Activated CD8-positive, alpha-beta memory T cell treated with anti-CD3 and anti-CD28 coated beads for 4 hours (primary cell): Measurements from ENCODE around the gene LHFPL2.
"Not testable (repeated sequence)": the region's sequence is repeated elsewhere in the genome, so short reads cannot be mapped to it uniquely, and the experiment has no call there.

Experiments
- DNase-seq, 2 donors: peaks; one replicate each; pipeline ENCODE4 v3.0.0-alpha.2; 2020; ENCODE audit warnings: low read depth in 2 of 2

The LHFPL2 gene

DNA sequence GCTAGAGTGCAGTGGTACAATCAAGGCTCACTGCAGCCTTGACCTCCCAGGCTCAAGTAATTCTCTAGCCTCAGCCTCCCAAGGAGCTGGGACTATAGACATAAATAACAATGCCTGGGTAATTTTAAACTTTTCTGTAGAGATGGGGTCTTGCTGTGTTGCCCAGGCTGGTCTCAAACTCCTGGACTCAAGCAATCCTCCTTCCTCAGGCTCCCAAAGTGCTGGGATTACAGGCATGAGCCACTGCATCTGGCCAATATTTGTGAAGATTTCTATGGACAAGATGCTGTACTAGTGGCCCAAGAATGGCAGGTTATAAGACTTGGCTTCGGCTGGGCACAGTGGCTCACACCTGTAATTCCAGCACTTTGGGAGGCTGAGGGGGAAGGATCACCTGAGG lies 18.4 kb upstream of the LHFPL2 start:
- not testable (repeated sequence) for DNase-seq

DNA sequence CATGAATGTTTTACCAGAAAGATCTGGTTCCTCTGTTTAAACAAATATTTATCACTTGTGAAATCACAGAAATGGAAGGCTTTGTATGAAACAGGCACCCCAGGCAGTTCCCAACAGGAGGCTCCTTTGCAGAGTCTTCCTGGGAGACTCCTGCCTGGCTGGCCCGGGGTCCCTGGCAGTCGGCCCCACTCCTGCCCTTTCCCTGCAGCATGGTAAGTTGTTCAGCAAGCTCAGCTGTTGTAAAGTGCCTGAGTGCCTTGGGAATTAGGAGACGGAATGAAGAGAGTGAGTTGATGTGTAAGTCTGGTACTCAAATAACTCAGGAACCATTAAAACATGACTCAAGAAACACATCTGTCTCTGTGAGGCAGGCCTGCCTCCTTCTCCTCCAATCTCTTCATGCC lies 17.5 kb upstream of the LHFPL2 start:
- no peak for DNase-seq

DNA sequence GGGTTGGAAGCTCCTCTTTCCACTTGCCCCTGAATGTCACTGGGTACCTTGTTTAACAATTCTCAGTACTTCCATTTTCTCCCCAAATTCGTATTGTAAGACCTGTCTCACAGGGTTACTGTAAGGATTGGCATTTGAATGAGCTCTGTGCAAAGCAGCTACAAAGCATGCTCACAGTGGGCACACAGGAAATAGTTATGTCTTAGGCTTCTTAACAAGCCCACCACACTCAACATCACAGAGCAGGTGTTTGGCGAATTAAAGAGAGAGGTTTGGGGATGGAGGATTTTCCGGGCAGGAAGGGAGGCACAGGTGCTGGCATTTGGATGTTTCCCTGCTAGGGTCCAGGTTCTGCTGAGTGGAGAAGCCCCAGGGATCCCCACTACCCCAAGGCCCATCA lies 17.0 kb upstream of the LHFPL2 start:
- no peak for DNase-seq

DNA sequence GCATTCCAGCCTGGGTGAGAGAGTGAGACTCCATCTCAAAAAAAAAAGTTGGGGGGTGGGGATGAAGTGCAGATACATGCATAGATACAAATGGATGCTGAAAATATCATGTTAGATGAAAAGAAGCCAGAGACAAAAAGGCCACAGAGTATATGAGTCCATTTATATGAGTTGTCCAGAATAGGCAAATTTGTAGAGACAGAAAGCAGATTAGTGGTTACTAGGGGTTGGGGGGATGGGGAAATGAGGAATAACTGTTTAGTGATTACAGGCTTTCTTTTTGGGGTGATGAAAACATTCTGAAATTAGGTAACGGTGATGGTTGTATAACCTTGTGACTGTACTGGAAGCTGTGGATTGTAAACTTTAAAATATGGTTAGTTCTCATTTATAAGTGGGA lies 13.8 kb upstream of the LHFPL2 start:
- no peak for DNase-seq

DNA sequence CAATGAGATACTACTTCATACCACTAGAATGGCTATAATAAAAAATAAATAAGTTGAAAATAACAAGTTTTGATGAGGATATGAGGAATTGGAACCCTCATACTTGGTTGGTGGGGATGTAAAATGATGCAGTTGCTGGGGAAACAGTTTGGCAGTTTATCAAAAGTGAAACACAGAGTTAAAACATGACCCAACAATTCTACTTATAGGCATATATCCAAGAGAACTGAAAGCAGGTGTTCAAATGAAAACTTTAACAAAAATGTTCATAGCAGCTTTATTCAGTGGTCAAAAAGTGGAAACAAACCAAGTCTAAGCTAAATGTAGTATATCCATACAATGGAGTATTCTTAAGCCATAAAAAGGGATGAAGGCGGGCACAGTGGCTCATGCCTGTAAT lies 13.1 kb upstream of the LHFPL2 start:
- DNase-seq = no peak

DNA sequence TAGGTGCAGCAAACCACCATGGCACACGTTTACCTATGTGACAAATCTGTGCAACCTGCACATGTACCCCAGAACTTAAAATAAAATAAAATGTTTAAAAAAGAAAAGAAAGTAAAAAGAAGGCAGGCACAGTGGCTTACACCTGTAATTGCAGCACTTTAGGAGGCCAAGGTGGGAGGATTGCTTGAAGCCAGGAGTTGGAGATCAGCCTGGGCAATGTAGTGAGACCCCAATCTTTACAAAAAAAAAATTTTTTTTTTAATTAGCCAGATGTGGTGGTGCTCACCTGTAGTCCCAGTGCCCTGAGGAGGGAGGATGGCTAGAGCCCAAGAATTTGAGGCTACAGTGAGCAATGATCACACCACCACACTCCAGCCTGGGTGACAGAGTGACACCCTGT lies 12.5 kb upstream of the LHFPL2 start:
- DNase-seq = no peak

DNA sequence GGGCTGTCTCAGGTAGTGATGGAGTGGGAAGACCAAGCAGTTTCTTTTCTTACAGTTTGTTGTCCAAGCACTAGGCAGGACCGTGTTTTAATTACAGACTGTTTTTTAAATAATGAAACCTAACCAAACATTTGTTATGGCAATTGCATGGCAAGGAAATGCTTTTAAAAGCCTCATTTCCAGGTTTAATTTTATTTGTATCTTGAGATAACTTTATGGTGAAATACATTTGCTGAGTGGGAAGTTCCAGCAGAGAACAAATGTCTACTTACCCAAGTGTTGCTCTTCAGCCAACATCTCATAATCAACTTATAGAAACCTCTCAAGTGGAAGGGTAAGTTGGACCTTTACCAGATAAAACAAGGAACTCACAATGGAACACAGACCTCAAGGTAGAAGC lies 11.8 kb upstream of the LHFPL2 start:
- DNase-seq = no peak

DNA sequence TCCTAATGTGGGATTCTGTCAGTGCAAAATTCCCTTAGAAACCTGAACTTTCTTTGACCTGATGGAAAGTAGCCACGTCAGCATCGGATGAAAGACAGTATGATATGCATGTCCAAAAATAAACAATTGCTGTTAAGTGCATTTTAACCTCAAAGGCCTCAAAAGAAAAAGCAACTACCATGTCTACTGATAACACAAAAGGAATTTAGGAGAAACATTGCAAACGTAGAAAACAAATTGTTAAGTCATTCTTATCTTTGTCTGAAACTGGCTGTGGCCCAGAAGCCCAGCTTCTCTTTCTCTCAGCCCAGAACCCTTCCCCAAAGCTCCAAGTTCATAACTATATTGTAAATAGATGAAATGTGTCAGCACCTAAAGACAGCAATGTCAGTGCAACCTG lies 11.1 kb upstream of the LHFPL2 start:
- DNase-seq = no peak

DNA sequence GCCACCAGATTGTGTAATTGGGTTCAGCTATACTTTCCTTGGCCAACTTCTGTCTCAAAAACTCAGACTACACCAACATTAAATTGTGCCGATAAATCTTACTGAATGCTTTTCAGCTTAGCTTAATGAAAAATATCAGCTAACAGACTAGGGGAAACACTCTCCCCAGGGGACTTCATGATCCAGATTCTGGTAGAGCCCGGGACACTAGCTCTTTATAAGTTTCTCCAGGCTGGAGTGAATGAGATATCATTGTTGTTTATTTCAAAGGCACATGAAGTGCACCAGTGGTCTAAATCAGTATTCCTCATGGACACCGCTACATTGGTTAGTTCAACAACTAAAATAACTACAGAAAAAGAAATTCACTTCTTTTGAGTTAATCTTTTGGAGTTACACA lies 10.5 kb upstream of the LHFPL2 start:
- DNase-seq = no peak

DNA sequence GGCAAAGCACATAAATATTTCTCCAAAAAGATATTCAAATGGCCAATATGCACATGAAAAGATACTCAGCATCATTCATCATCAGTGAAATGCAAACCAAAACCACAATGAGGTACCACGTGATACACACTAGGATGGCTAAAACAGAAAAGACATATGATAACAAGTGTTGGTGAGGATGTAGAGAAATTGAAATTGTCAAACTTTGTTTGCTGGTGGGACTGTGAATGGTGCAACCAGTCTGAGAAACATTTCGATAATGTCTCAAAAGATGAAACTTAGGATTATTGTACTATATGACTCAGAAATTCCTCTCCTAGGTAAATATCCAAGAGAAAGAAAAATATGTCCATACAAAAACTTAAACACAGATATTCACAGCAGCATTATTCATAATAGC lies 8.6 kb upstream of the LHFPL2 start:
- DNase-seq = no peak

DNA sequence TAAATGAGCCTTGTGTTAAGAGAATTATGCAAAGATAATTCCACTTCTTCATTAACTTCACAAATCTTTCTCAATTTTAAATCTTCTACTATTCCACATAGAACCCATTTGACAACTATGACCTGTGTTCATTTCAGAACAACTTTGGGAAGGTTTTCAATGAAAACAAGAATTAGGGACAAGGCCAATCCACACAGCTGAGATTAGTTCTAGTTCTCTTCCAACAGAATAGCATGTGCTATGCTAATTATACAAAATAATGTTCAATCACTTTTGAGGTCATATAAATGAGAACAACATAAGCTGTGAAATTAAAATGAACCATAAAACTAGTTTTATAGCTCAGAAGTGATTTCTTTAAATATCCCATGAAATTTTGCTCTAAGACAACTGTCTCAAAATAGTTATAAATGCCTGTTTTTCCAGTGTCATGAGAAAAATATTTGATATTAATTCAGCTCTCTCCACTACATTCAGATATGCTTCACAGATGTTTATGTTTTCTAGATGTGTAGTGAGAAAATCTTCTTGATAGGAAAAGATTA lies 7.2 kb upstream of the LHFPL2 start:
- DNase-seq = no peak

DNA sequence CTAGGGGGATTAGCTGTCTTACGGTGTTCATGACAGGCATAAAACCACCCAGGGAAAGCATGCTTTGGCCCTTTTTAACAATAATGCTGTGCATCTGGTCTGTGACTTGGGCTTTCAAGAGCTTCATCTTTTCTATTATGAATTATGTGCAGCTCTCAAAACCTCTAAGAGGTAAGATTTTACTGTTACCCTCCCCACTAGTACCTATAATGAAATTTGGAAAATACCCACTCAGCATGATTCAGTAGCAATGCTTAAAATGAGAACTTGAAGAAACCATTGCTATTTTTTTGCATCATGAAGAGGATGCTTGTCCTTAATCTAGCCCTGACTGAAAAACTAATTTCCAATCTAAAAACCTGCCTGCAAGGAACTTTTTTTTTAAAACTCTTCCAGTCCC lies 5.8 kb upstream of the LHFPL2 start:
- DNase-seq = no peak

DNA sequence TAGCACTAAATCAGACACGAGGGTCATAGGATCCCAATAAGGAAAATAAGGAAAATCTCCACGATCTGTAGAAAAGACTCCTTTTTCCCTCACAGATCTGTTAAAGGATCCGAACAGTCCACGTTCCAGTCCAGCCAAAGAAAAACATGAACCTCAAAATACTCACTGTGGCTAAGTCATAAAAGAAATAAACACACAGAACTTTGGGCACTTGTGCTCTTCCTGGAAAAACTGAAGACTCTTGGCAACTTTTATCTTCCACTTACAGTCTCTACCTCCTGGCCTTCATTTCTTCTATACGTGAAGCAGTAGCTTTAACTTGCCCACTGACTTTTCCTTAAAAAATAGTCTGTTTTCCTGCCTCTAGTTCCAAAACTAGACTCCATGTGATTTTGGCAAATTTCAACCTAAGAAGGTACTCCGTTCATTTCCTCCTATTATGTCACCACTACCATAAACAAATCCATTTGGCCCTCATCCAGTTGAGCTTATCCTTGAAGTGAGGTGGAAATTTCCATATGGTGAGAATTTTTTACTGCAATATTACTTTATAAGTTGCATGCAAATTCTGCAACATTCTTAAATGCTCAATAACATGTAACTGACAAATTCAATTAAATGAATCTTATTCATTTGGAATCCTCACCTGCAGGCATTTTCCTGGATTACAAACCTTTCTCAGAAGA lies 5.3 kb upstream of the LHFPL2 start:
- no peak for DNase-seq

DNA sequence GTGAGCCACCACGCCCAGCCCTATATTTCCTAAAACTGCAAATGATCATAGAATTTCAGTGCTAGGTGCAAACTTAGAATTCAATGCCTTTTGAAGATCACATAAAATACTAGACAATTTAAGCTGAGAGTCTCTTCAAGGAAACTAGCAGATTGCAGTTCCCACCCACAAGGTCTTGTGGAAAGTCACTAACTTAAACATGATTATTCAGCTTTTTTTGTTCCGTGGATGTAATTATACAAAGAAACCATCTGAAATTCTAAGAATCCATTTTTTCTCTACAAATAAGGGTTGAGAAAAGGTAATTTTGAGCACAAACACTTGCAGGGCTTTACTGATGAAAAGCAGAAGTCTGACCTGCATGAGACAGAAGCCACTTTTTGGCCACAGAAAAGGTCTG lies 4.5 kb upstream of the LHFPL2 start:
- DNase-seq = no peak

DNA sequence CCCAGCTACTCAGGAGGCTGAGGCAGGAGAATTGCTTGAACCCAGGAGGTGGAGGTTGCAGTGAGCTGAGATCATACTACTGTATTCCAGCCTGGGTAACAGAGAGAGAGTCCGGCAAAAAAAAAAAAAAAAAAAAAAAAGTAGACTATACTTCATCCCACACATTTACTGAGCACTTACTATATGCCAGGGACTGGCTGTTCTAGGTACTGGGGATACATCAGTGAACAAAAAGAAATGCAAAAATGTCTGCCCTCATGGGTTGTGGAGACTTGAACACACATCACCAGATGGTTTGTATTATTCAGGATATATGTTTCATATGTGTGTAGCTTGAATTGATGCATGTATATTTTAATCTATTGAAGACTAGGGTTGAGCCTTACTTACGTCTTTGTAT lies 2.9 kb upstream of the LHFPL2 start:
- no peak for DNase-seq

DNA sequence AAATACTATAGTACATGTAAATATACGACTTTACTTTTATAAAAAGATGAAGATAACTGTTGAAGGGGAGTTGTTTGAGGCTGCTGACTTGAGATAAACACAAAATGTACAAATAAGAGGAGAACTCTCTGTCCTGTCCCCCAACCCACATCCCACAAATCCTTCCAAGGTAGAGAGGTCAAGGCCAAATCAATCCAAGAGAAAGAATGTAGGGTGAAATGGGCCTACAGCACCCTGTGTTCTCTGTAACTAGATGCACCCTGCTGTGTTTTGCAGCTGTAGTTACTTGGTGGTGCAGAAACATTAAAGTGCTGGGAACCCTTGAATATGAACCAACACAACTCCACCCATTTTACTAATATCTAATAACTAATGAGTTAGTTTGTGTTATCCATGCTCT lies 2.0 kb upstream of the LHFPL2 start:
- DNase-seq = no peak

DNA sequence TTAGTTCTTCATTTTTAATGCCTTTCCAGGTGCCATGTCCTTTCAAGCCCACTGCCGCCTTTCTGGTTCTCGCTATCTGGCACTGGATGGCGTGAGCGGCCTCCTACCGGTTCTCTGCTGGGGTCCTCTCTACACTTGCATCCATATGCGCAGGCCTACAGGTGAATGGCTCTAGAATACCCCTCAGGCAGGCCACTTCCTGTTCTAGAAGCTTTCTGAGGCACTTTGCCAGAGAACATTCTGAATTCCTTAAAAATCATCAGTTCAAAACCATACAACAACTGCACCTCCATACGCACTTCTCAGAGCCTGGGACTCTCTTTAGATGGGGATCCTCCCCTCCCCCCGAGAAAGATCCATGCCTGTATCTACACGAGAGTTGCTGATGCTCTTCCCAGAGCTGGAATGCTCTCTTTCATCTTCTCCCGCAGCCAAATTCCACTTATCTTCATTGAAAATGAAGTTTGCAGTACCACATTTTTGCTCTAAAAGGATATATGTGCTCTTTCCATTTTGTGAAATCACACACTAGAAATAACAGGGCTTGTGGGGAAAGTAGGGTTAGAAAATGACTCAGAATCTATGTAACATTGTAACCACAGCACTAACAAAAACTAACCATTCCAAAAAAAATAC lies 1.4 kb upstream of the LHFPL2 start:
- no peak for DNase-seq

DNA sequence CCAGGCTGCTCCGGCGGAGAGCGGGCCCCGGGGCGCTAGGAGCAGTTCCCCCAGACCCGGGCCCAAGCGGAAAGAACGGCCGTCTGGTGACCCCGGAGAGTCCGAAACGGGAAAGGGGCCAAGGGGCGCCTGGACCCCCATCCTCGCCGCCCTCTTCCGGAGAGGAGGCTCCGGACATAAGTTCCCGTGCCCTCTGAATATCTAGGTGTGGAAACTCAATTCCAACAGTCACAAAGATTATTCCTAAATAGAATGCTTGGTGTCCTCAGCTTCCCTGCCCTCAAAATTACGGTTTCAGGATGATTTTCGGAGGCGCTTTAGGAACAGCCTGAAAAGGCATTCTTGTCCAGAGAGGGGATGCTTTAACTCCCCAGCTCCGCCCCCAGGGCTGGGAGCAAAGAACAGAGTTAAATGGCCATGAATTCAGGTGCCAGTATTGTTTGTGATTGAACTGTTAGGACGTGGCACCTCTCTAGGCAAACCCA lies 681 bp upstream of the LHFPL2 start:
- DNase-seq = no peak

DNA sequence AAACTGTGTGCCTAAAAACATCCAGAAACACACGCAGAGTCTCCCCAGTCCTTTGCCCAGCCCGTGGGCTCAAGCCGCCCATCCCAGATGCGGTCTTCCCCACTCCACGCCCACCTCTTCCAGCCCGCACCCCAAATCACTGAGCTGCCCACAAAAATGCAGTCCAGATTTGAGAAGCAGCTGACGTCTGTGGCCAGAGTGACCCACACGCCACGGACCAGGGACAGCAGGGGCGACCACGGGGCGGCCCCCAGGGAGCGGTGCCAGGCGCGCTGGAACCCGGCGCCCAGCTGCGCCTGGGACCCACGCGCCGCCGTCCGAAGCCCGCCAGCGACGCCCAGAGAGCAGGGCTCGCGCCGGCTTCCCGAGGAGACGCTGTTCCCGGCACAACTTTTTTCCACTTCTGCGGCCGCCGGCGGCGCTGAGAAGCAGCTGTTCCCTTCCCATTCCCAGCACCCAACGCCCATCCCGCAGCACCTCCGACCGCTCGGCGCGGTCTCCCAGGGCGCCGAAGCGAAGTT lies 674 bp downstream of the LHFPL2 start:
- DNase-seq = no peak

DNA sequence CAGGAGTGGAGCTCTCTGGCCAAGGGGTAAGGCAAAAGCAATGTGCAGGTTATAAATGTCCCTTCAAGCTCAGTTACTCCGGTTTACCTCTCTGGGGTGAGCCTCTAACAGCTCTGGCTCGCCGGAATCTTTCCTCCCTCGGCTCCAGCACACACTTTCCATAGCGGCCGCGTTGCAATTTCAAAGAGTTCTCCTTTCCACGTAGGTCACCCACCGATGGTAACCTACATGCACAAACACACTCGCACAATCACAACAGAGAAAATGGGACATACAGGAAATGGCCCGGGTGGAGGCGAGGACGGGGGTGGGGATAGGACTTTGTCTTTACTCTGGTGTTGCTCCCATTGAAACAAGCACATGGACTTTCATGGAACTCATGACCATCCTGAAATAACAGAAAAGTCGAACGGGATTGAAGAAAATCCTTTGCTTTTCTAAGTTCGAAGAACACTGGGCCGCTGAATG lies 1.2 kb downstream of the LHFPL2 start:
- no peak for DNase-seq

DNA sequence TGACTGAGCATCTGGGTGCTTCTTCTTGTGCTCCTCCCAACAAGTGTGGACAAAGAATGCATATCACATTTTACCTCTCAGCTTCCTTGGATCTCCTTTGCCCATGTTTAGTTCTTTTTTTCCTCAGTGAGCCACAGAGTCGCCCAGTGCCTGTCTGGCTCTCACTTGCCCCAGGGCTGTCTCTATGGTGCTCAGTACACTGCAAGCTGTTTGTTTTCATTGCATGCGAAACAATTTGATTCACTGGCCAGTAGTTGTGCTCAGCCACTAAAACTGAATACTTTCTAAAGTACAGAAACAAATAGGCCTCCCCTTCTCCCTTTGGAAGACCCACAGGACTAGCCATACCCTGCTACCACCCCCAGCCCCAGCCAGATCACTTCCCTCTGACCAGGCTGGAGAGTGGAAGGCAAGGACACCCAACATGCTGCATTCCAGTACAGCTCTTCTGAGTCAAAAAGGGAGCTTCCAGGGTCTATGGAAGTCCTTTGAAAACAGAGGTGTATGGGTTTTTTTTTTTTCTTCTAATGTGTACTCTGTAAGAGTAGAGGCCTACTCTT lies 3.8 kb downstream of the LHFPL2 start:
- DNase-seq = no peak

DNA sequence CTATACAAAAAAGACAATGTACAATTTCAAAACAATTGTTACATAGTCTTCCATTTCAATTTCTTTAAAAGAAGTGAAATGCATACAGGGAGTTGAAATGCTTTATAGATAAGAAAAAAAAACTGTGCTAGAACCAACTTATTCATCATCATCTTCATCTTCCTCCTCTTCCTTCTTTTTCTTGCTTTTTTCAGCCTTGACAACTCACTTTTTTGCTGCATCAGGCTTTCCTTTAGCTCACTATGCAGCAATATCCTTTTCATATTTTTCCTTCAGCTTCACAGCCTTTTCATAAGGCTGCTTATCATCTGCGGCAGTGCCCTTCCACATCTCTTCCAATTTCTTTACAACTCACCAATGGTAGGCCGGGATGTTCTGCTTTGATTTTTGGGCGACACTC lies 4.4 kb downstream of the LHFPL2 start:
- DNase-seq = no peak

DNA sequence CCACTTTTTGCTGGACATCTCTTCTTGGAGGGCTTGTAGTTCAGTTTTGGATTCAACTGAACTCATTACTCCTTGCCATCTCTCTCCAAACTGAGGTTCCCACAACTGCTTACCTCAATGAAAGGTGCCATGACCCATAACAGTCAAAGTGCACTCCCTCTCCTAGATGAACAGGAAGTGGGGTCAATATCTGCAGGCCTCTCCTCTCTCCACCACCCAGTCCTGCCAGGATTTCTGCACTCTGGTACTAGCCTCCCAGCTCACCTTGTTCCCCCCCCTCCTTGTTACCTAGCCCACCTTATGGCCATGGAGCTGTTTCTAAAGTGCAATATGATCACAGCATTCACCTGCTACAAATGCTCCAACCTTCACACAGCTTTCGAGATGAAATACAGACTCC lies 5.9 kb downstream of the LHFPL2 start:
- DNase-seq = no peak
